ENCODE measurements around the gene LHFPL3.
"Not testable (repeated sequence)": the region's sequence is repeated elsewhere in the genome, so short reads cannot be mapped to it uniquely, and the experiment has no call there.

Gene LHFPL3

DNA sequence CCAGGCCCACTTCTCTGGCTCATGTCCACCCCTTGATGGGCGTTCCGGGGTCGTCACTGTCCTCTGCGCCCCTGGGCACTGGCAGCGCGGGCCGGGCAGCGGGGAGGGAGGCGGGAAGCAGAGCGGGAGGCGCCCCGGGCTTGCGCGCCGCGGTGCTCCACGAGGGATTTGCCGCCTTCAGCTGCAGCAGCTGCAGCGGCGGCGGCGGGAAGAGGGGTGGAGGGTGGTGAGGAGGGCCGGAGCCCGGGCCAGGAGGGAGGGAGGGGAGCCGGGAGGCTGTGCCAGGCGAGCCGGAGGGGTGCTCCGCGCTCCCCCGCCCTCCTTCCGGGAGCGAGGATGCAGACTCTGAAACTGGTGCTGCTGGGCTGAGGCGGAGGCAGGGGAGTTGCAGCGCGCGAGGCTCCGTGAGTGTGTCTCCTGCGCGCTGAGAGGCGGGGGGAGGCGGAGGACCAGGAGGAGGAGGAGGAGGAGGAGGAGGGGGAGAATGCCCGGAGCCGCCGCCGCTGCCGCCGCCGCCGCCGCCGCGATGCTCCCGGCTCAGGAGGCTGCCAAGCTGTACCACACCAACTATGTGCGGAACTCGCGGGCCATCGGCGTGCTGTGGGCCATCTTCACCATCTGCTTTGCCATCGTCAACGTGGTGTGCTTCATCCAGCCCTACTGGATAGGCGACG lies at the start of gene LHFPL3:
Gene LHFPL3, plus strand, starts transcription at position 308 of the 674 bp plus-strand sequence.
- peak; percentile 19 for DNase-seq (ENCODE audit: low spot score)

DNA sequence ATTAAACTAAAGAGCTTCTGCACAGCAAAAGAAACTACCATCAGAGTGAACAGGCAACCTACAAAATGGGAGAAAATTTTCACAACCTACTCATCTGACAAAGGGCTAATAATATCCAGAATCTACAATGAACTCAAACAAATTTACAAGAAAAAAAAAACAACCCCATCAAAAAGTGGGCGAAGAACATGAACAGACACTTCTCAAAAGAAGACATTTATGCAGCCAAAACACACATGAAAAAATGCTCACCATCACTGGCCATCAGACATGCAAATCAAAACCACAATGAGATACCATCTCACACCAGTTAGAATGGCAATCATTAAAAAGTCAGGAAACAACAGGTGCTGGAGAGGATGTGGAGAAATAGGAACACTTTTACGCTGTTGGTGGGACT lies 46.7 kb upstream of the LHFPL3 start:
- not testable (repeated sequence) for DNase-seq (ENCODE audit: low spot score)

- DNase-seq (ENCODE audit: low spot score) = no peak
These were observed 41.6 kb upstream of the LHFPL3 start for GRCh38 chr7:104286839-104287238.

- DNase-seq (ENCODE audit: low spot score) = no peak
These were observed 40.3 kb upstream of the LHFPL3 start for GRCh38 chr7:104288137-104288536.

GRCh38 chr7:104294291-104294690 lies 34.1 kb upstream of the LHFPL3 start:
- no peak for DNase-seq (ENCODE audit: low spot score)

GRCh38 chr7:104296266-104296665 lies 32.1 kb upstream of the LHFPL3 start:
- no peak for DNase-seq (ENCODE audit: low spot score)

DNA sequence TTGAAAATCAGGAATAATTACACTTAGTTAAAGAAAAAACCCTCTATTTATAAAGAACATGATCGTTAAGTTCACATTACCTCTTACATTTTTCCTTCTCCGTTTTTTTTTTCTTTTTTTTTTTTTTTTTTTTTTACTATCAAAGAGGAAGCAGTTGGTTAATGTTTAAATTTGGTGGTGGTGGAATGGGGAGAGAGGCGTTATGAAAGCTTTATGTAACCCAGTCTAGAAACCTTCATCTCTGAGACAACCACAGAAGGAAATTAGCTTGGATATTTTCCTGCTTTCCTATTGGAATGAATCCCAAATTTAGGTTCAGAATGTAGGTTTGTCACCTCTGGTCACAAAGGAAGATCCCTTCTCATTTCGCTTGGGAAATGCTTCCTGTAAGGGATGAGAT lies 31.5 kb upstream of the LHFPL3 start:
- no peak for DNase-seq (ENCODE audit: low spot score)

DNA sequence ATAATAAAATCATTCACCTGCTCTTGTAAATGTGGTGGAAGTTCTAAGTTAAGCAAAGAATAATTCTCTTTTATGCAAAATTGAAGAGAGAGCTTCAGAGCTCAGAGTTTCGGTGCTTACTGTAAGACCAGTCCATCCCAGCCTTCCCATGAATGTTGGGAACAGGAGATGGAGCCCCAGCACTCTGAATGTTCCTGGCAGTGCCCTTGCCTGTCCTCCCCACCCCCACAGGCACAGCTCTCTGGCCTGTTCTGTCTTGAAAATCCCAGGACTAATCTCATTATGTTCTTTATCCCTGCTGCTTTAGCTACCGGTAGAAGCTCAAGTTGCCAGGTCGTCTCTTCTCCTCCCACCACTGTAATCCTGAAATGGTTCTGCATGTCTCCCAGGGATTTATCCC lies 29.1 kb upstream of the LHFPL3 start:
- no peak for DNase-seq (ENCODE audit: low spot score)

DNA sequence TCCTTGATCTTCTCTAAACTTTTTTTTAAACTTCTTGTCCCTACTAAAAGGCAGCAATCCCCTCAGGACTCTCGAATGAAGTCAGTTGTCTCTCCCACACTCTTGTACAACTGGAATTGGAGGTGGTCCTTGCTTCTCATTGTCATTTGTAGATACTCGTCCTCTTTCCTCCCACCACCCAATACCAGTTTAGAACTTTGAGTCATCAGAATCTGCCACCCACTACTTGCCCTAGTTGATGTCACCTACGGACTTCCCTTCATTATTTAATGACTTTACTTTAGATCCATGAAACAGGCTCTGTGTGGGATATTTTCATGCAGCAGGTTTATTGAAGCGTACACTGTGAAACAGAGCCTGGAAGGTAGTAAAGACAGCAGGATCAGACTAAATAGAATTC lies 28.6 kb upstream of the LHFPL3 start:
- DNase-seq (ENCODE audit: low spot score) = no peak

DNA sequence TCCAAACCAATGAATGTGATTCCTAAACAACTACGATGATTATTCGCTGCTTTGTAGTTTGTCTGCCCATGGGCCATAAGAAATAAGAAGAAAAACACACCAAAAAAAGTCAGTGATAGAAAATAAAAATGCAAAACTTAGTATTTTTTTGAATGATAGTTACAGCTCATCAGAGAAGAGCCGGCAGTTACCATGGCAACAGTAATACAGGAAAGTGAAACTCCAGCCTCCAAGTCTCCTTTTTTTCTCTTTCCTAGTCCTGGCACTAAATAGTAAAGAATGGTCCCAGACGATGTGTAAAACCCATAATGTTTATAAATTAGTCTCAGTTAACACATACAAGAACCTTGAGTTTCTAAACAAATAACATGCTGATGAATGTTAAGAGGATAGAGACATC lies 21.6 kb upstream of the LHFPL3 start:
- DNase-seq (ENCODE audit: low spot score) = no peak

- no peak for DNase-seq (ENCODE audit: low spot score)
These were observed 10.3 kb upstream of the LHFPL3 start for GRCh38 chr7:104317948-104318629.

DNA sequence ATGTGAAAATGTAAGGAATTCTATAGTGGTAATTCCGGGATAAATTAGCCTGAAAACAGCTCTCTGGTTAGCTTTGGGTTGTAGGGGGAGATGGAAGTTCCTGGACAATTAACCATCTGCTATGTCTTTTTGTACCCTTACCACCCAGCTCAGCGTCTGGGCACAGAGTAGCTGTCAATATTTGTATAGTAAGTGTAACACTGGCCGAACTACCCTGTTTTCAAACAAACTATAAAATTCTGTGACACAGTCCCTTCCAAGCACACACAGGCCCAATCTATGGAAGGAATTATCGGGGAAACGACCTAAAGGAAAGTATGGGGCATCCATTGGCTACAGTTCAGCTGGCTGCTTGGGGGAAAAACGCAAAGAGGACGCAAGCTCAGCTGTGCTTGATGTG lies 869 bp upstream of the LHFPL3 start:
- DNase-seq (ENCODE audit: low spot score) = no peak

GRCh38 chr7:104327938-104328295 lies 486 bp upstream of the LHFPL3 start:
- peak; percentile 13 for DNase-seq (ENCODE audit: low spot score)

GRCh38 chr7:104328970-104329825 lies 795 bp downstream of the LHFPL3 start:
- DNase-seq (ENCODE audit: low spot score) = peak; percentile 22

DNA sequence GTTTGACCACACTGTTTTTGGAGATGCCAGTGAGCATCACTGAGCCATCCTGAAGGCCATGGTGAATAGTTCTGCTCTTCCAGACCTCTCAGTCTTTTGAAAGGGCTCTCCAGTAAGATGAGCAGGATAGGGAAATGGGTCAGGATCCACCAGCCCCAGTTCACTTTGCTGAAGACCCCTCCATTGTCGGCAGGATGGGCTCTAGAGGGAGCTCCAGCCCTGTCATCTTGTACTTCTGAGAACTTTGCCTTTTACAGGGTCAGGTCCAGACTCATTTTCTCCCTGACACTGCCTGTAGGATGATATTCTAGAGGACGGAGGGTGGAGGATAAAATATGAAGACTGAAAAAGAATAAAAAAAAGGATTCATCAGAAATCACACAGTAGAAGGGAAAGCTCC lies 13.1 kb downstream of the LHFPL3 start:
- no peak for DNase-seq (ENCODE audit: low spot score)

- no peak for DNase-seq (ENCODE audit: low spot score)
These were observed 24.3 kb downstream of the LHFPL3 start for GRCh38 chr7:104352736-104353135.

GRCh38 chr7:104357166-104357565 lies 28.8 kb downstream of the LHFPL3 start:
- no peak for DNase-seq (ENCODE audit: low spot score)

DNA sequence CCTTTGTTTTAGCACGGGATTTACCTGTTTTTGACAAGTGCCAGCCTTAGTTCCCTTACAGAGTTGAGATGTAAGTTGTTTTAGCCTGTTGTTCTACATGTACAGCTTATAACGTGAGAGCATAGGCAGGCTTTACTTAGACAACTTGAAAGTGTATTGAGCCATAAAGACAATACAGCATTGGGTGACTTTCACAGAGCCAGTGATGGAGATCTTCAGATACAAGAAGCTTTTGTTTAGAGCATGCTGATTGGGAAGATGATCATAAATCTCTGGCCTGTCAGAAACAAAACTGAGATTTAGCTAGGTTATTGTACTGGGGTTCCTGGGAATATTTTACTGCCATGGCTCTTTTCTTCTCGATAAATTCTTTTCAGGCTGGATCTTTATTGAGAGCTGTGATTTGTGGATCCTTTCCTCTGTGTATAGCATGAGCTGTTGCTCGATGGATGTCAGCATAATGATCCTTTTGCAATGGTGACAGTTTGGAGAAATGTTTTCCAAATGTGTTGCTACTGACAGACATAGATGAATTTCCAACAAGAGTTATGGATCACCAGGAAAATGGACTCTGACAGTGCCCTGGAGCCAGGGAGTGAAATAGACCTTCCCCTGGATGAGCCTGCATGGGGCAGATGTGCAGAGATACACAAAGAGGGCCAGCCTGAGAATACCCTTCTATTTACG lies 30.2 kb downstream of the LHFPL3 start:
- no peak for DNase-seq (ENCODE audit: low spot score)

- no peak for DNase-seq (ENCODE audit: low spot score)
These were observed 34.4 kb downstream of the LHFPL3 start for GRCh38 chr7:104362756-104363155.

DNA sequence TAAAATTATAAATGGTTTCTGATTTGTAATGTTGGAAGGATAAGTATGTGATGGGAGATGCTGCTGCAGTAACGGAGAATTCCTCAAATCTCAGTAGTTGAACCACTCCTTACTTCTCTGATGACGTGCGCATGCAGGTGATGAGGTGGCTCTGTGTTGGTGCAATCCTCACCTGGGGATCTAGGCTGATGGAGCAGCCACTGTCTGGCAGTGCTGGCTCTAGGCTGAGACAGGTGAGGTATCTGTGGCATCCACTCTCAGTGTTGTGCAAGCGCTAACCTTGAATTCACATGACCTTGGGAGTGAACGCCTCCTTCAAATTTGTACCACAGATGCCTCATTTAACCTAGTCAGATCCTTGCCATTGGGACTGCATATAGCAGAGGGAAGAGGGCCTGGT lies 35.0 kb downstream of the LHFPL3 start:
- DNase-seq (ENCODE audit: low spot score) = no peak

GRCh38 chr7:104366390-104366789 lies 38.0 kb downstream of the LHFPL3 start:
- DNase-seq (ENCODE audit: low spot score) = no peak

GRCh38 chr7:104367926-104368325 lies 39.5 kb downstream of the LHFPL3 start:
- DNase-seq (ENCODE audit: low spot score) = no peak
